GM23338 (cell line): ENCODE measurements around the gene MYO3B. TPM values are rescaled to one million over a fixed set of nuclear protein-coding genes. Genes with fewer than 3 reads are reported as not detected.

Experiments used
- ATAC-seq: fragments of 200-7000 bp; cut with Tn5 transposase; 3 replicates; pipeline ENCODE4 v1.9.1; 2020
- DNase-seq: peaks from one replicate; pipeline ENCODE4 v3.0.0-alpha.2; 2015; ENCODE audit warnings: low spot score
- H2AFZ ChIP-seq: fragments of 200-600 bp; sonication (generic); 2 replicates; pipeline ENCODE4 v1.8.0; 2016; ENCODE audit warnings: antibody characterized with exemption, mild to moderate bottlenecking, moderate library complexity
- H3F3A ChIP-seq: fragments of 200-600 bp; sonication (generic); replicated peaks from 2 replicates; pipeline ENCODE4 v1.8.0; 2017; ENCODE audit warnings: antibody characterized with exemption, mixed run types, low read depth
- H3K27ac ChIP-seq: fragments of 200-600 bp; sonication (generic); 2 replicates; pipeline ENCODE4 v1.6.1; 2016; ENCODE audit warnings: low read depth
- H3K27me3 ChIP-seq: fragments of 200-600 bp; sonication (generic); 2 replicates; pipeline ENCODE4 v1.8.0; 2016; ENCODE audit warnings: mild to moderate bottlenecking, mixed run types, moderate library complexity; ENCODE audit not compliant: insufficient read depth
- H3K36me3 ChIP-seq: fragments of 200-600 bp; sonication (generic); 2 replicates; pipeline ENCODE4 v1.8.0; 2016; ENCODE audit warnings: mild to moderate bottlenecking; ENCODE audit not compliant: insufficient read depth
- H3K4me1 ChIP-seq: fragments of 200-600 bp; sonication (generic); 2 replicates; pipeline ENCODE4 v1.8.0; 2016; ENCODE audit warnings: mild to moderate bottlenecking, moderate library complexity; ENCODE audit not compliant: insufficient read depth
- H3K4me2 ChIP-seq: fragments of 200-600 bp; sonication (generic); 2 replicates; pipeline ENCODE4 v1.7.1; 2017; ENCODE audit warnings: mixed run types
- H3K4me3 ChIP-seq: fragments of 200-600 bp; sonication (generic); 2 replicates; pipeline ENCODE4 v1.6.1; 2016; ENCODE audit warnings: mixed run types
- H3K79me2 ChIP-seq: fragments of 200-600 bp; sonication (generic); replicated peaks from 2 replicates; pipeline ENCODE4 v1.8.0; 2017; ENCODE audit warnings: mild to moderate bottlenecking; ENCODE audit not compliant: insufficient read depth
- H3K9me2 ChIP-seq: fragments of 200-600 bp; sonication (generic); 2 replicates; pipeline ENCODE4 v1.8.0; 2017; ENCODE audit not compliant: insufficient read depth
- H4K20me1 ChIP-seq: fragments of 200-600 bp; sonication (generic); replicated peaks from 2 replicates; pipeline ENCODE4 v1.8.0; 2017; ENCODE audit warnings: mild to moderate bottlenecking; ENCODE audit not compliant: insufficient read depth
- H3K27ac Mint-ChIP-seq: 2 replicates; pipeline ENCODE4 v1.8.0; 2020; ENCODE audit warnings: inconsistent platforms, mild to moderate bottlenecking, moderate library complexity, mixed read lengths
- H3K27me3 Mint-ChIP-seq: 3 replicates; pipeline ENCODE4 v1.8.0; 2022; ENCODE audit warnings: low read depth, mild to moderate bottlenecking, moderate library complexity, mixed read lengths, inconsistent platforms; ENCODE audit not compliant: insufficient read depth, poor library complexity
- H3K36me3 Mint-ChIP-seq: 3 replicates; pipeline ENCODE4 v1.8.0; 2021; ENCODE audit warnings: low read depth, mild to moderate bottlenecking, inconsistent platforms, moderate library complexity, mixed read lengths
- H3K4me1 Mint-ChIP-seq: 3 replicates; pipeline ENCODE4 v1.8.0; 2020; ENCODE audit warnings: mild to moderate bottlenecking, inconsistent platforms, mixed read lengths
- H3K4me3 Mint-ChIP-seq: 3 replicates; pipeline ENCODE4 v1.8.0; 2021; ENCODE audit warnings: moderate library complexity, mild to moderate bottlenecking, inconsistent platforms, mixed read lengths
- H3K9me3 Mint-ChIP-seq: 3 replicates; pipeline ENCODE4 v1.8.0; 2020; ENCODE audit warnings: moderate library complexity, mild to moderate bottlenecking, inconsistent platforms, mixed read lengths
- CREB1 ChIP-seq: fragments of 250-450 bp; sonication (Bioruptor Pico); IDR thresholded peaks from 2 replicates; pipeline ENCODE4 v1.5.0; 2020; ENCODE audit warnings: low read depth, mild to moderate bottlenecking, moderate library complexity
- CTCF ChIP-seq, 2 experiments: fragments of 200-600 bp in 1 of 2; sonication (generic) in 1 of 2; conservative IDR thresholded peaks; 2 replicates each; pipeline versions ENCODE4 v1.5.1 to v1.6.1; 2016 to 2017; ENCODE audit warnings: antibody characterized with exemption in 2 of 2, low read depth in 2 of 2, mild to moderate bottlenecking in 2 of 2, moderate library complexity in 1 of 2
- ETS1 ChIP-seq: IDR thresholded peaks from 2 replicates; pipeline ENCODE4 v1.6.1; 2016; ENCODE audit warnings: antibody characterized with exemption
- EZH2 ChIP-seq: fragments of 200-600 bp; sonication (generic); IDR thresholded peaks from one replicate; pipeline ENCODE4 v1.8.0; 2017; ENCODE audit warnings: antibody characterized with exemption, mild to moderate bottlenecking, low read depth; ENCODE audit not compliant: unreplicated experiment
- EZH2phosphoT487 ChIP-seq: fragments of 200-600 bp; sonication (generic); IDR thresholded peaks from one replicate; pipeline ENCODE4 v1.8.1; 2018; ENCODE audit warnings: antibody characterized with exemption; ENCODE audit not compliant: unreplicated experiment
- JUNB ChIP-seq: IDR thresholded peaks from one replicate; pipeline ENCODE4 v1.6.1; 2016; ENCODE audit warnings: antibody characterized with exemption; ENCODE audit not compliant: unreplicated experiment
- NANOG ChIP-seq: IDR thresholded peaks from 2 replicates; pipeline ENCODE4 v1.6.1; 2016; ENCODE audit warnings: antibody characterized with exemption, borderline replicate concordance
- POLR2AphosphoS5 ChIP-seq: IDR thresholded peaks from 2 replicates; pipeline ENCODE4 v1.6.1; 2016; ENCODE audit warnings: antibody characterized with exemption, low read depth
- REST ChIP-seq: IDR thresholded peaks from one replicate; pipeline ENCODE4 v1.6.1; 2018; ENCODE audit warnings: antibody characterized with exemption; ENCODE audit not compliant: unreplicated experiment
- STAT1 ChIP-seq: IDR thresholded peaks from one replicate; pipeline ENCODE4 v1.6.1; 2016; ENCODE audit warnings: antibody characterized with exemption; ENCODE audit not compliant: unreplicated experiment
- ZNF114 ChIP-seq: fragments of 250-450 bp; sonication (Bioruptor Pico); IDR thresholded peaks from 2 replicates; pipeline ENCODE4 v1.5.0; 2020; ENCODE audit warnings: mild to moderate bottlenecking, moderate library complexity
- ZNF331 ChIP-seq: fragments of 250-450 bp; sonication (Bioruptor Pico); IDR thresholded peaks from 2 replicates; pipeline ENCODE4 v1.5.0; 2020; ENCODE audit warnings: low read depth, mild to moderate bottlenecking, moderate library complexity
- ZNF462 ChIP-seq: fragments of 250-450 bp; sonication (Bioruptor Pico); IDR thresholded peaks from 2 replicates; pipeline ENCODE4 v1.5.0; 2020; ENCODE audit warnings: mild to moderate bottlenecking, moderate library complexity
- polyA plus RNA-seq: library from polyadenylated mRNA; unstranded; fragments of >200 nt; fragmentation: Nextera tagmentation; extraction: Ambion mirVana; gene quantifications from 2 replicates; pipeline ENCODE4 v1.2.1, GENCODE V29; 2016
- total RNA-seq: library from RNA; depleted of rRNA; stranded (reverse); fragments of >200 nt; shearing (Covaris generic); gene quantifications from 2 replicates; pipeline ENCODE4 v1.2.3, GENCODE V29; 2014

The MYO3B gene
- total and polyA plus RNA-seq, 2 experiments from 2014 or later: 0.42 TPM; not detected in 1

GRCh38 chr2:170463206-170463537 lies 285.2 kb downstream of the MYO3B start:
- Histone ChIP-seq H3K9me2 (0 out of 2 replicates have a peak, but pooled peaks cover 4% of the 10 kb centered on the region), H4K20me1 (no peaks in the 10 kb centered on the region), H3K4me2 (no peak overlapping the region), H3K4me1 (peaks cover 9% of the 10 kb centered on the region; the same call in 1 of the 2 replicates), H3K79me2 (no peaks in the 10 kb centered on the region), H3K27ac (no peak overlapping the region), H2AFZ (no peak overlapping the region), H3K36me3 (no peaks in the 10 kb centered on the region), H3F3A (no peaks in the 10 kb centered on the region), H3K4me3 (no peak overlapping the region), H3K27me3 (no peaks in the 10 kb centered on the region)
- H3K27ac Mint-ChIP-seq: no peak overlapping the region
- H3K4me3 Mint-ChIP-seq: no peak overlapping the region
- no peak for TF ChIP-seq JUNB
- TF ChIP-seq STAT1: no peak
- TF ChIP-seq EZH2phosphoT487: no peak
- no peak for TF ChIP-seq ZNF462 (CRISPR knock-in tag)
- no peak for TF ChIP-seq ZNF114 (CRISPR knock-in tag)
- TF ChIP-seq ETS1: no peak
- TF ChIP-seq EZH2: no peak
- no peak for TF ChIP-seq REST
- TF ChIP-seq NANOG: no peak
- no peak for TF ChIP-seq CREB1 (CRISPR knock-in tag)
- TF ChIP-seq CTCF (conservative IDR thresholded peaks at IDR 0.05; ENCODE audit: low read depth in 2 of 2): no peak
- TF ChIP-seq ZNF331 (CRISPR knock-in tag): no peak
- TF ChIP-seq POLR2AphosphoS5: no peak
- peaks cover 20% of the 10 kb centered on the region for H3K9me3 Mint-ChIP-seq
- DNase-seq (no peak), ATAC-seq (no peak)
- H3K4me1 Mint-ChIP-seq: peaks cover 21% of the 10 kb centered on the region
- peaks cover 3% of the 10 kb centered on the region for H3K27me3 Mint-ChIP-seq
- H3K36me3 Mint-ChIP-seq: peaks cover 16% of the 10 kb centered on the region; the same call in 2 of the 3 replicates
